ENCODE results near the gene CCBE1.

Gene CCBE1

DNA sequence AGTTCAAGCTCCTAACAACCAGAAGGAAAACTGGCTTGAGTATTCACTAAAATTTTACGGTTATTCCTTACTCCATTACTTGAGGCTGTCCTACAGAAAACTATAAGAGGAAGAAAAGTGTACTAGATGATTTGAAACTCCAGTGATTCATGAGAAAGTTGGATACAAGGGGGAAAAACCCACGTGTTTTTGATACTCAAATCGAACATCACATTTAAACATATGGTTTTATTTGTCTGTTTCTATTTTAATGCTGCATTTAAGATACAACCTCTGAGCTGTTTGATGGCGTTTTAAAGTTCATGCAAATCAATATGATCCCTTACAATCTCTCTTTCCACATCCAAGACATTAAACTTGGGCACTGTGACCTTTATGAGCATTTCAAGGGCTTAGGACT, 213.1 kb downstream of the CCBE1 start:
- Histone ChIP-seq H4K8ac (ENCODE audit: low read depth, low read length) (no peak overlapping the region), H3K79me1 (ENCODE audit: low read depth, low read length) (no peaks in the 10 kb centered on the region), H2BK12ac (ENCODE audit: low read length) (no peak overlapping the region), H3K9ac (ENCODE audit: low read depth, low read length, poor library complexity) (no peak overlapping the region), H2BK5ac (ENCODE audit: low read length) (no peak overlapping the region), H3K18ac (ENCODE audit: low read length) (no peak overlapping the region), H3K36me3 (replicated peaks in 1 of 2; ENCODE audit: control insufficient read depth in 2 of 2, insufficient read depth in 2 of 2, low read length in 2 of 2) (no peaks in the 10 kb centered on the region), H3K23ac (ENCODE audit: low read depth, low read length, poor library complexity) (no peak overlapping the region), H2BK120ac (ENCODE audit: low read depth, low read length) (no peak overlapping the region), H4K91ac (ENCODE audit: low read depth, low read length, poor library complexity) (no peak overlapping the region), H3K27ac (replicated peaks; ENCODE audit: low read length) (no peak overlapping the region), H3K4me3 (ENCODE audit: low read length in 2 of 2) (no peak overlapping the region), H2AFZ (ENCODE audit: low read length) (no peak overlapping the region), H3K9me3 (replicated peaks in 1 of 2; ENCODE audit: control insufficient read depth in 2 of 2, insufficient read depth in 1 of 2, low read depth in 1 of 2, low read length in 2 of 2) (no peaks in the 10 kb centered on the region), H2AK5ac (ENCODE audit: low read depth, low read length) (no peak overlapping the region), H3K4me1 (ENCODE audit: control insufficient read depth in 2 of 2, insufficient read depth in 1 of 2, low read depth in 1 of 2, low read length in 2 of 2) (no peaks in the 10 kb centered on the region), H2BK15ac (ENCODE audit: low read length) (no peak overlapping the region), H3K4ac (ENCODE audit: low read length) (no peak overlapping the region), H3K27me3 (ENCODE audit: control insufficient read depth in 3 of 3, insufficient read depth in 3 of 3, low read depth in 1 of 3, low read length in 3 of 3) (no peaks in the 10 kb centered on the region), H3K4me2 (ENCODE audit: insufficient read depth, low read length, poor library complexity, severe bottlenecking) (no peak overlapping the region), H3K14ac (ENCODE audit: low read length) (no peak overlapping the region)
- WGBS, 2 donors (ENCODE audit: extremely low coverage in 2 of 2, insufficient read length in 2 of 2, insufficient replicate concordance in 1 of 2): no CpG with 5 or more reads among the region's 4 CpGs
- no peak for DNase-seq (ENCODE audit: low spot score)

DNA sequence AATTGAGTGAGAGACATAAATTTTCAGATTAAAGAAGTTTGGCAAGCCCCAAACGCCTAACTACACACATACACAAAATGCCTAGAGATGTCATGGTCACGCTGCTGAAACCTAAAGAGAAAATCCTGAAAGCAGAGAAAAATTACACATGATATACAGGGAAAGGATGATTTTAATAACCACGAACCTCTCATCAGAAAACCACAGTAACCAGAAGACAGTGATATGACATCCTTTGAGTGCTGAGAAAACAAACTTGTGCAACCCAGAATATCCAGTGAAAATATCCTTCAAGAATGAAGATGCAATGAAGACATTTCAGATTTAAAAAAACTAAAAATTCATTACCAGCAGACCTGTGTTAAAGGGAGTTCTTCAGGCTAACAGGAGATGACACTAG, 215.8 kb downstream of the CCBE1 start:
- Histone ChIP-seq H2BK5ac (ENCODE audit: low read length) (no peak overlapping the region), H3K4me3 (ENCODE audit: low read length in 2 of 2) (no peak overlapping the region), H3K4me2 (ENCODE audit: insufficient read depth, low read length, poor library complexity, severe bottlenecking) (no peak overlapping the region), H2BK12ac (ENCODE audit: low read length) (no peak overlapping the region), H3K18ac (ENCODE audit: low read length) (no peak overlapping the region), H3K79me1 (ENCODE audit: low read depth, low read length) (no peaks in the 10 kb centered on the region), H4K91ac (ENCODE audit: low read depth, low read length, poor library complexity) (no peak overlapping the region), H3K36me3 (replicated peaks in 1 of 2; ENCODE audit: control insufficient read depth in 2 of 2, insufficient read depth in 2 of 2, low read length in 2 of 2) (no peaks in the 10 kb centered on the region), H3K4me1 (ENCODE audit: control insufficient read depth in 2 of 2, insufficient read depth in 1 of 2, low read depth in 1 of 2, low read length in 2 of 2) (no peaks in the 10 kb centered on the region), H2BK15ac (ENCODE audit: low read length) (no peak overlapping the region), H3K4ac (ENCODE audit: low read length) (no peak overlapping the region), H4K8ac (ENCODE audit: low read depth, low read length) (no peak overlapping the region), H2AK5ac (ENCODE audit: low read depth, low read length) (no peak overlapping the region), H3K14ac (ENCODE audit: low read length) (no peak overlapping the region), H3K23ac (ENCODE audit: low read depth, low read length, poor library complexity) (no peak overlapping the region), H3K27me3 (ENCODE audit: control insufficient read depth in 3 of 3, insufficient read depth in 3 of 3, low read depth in 1 of 3, low read length in 3 of 3) (no peaks in the 10 kb centered on the region), H2AFZ (ENCODE audit: low read length) (no peak overlapping the region), H2BK120ac (ENCODE audit: low read depth, low read length) (no peak overlapping the region), H3K9ac (ENCODE audit: low read depth, low read length, poor library complexity) (no peak overlapping the region), H3K27ac (replicated peaks; ENCODE audit: low read length) (no peak overlapping the region), H3K9me3 (replicated peaks in 1 of 2; ENCODE audit: control insufficient read depth in 2 of 2, insufficient read depth in 1 of 2, low read depth in 1 of 2, low read length in 2 of 2) (no peaks in the 10 kb centered on the region)
- no CpG with 5 or more reads among the region's 3 CpGs for WGBS, 2 donors (ENCODE audit: extremely low coverage in 2 of 2, insufficient read length in 2 of 2, insufficient replicate concordance in 1 of 2)
- DNase-seq (ENCODE audit: low spot score): no peak

DNA sequence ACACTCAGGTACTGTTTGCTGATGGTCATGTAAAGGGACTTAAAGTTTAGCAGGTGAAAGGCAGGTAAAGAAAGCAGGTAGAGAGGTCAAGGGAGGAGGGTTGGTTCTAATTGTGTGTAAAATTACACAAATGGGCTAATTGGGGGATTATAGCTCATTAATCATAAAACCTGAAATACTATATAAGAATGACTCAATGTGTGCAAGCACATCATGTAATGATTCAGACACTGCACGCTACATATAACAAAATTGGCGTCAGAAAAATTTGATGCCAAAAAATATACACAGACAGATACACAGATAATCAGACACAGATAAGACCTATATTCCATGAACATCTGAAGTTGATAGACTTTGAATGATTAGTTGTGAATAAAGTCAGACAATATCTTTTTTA, 217.4 kb downstream of the CCBE1 start:
- no peak overlapping the region for H2BK15ac ChIP-seq (ENCODE audit: low read length)
- no peak overlapping the region for H4K91ac ChIP-seq (ENCODE audit: low read depth, low read length, poor library complexity)
- H4K8ac ChIP-seq (ENCODE audit: low read depth, low read length): no peak overlapping the region
- H3K18ac ChIP-seq (ENCODE audit: low read length): no peak overlapping the region
- no peak overlapping the region for H2AK5ac ChIP-seq (ENCODE audit: low read depth, low read length)
- no peaks in the 10 kb centered on the region for H3K36me3 ChIP-seq (replicated peaks in 1 of 2; ENCODE audit: control insufficient read depth in 2 of 2, insufficient read depth in 2 of 2, low read length in 2 of 2)
- no peak overlapping the region for H3K4me2 ChIP-seq (ENCODE audit: insufficient read depth, low read length, poor library complexity, severe bottlenecking)
- WGBS, 2 donors (ENCODE audit: extremely low coverage in 2 of 2, insufficient read length in 2 of 2, insufficient replicate concordance in 1 of 2): no CpG with 5 or more reads among the region's 2 CpGs
- no peak overlapping the region for H3K4me3 ChIP-seq (ENCODE audit: low read length in 2 of 2)
- no peak overlapping the region for H3K14ac ChIP-seq (ENCODE audit: low read length)
- no peaks in the 10 kb centered on the region for H3K79me1 ChIP-seq (ENCODE audit: low read depth, low read length)
- H2BK120ac ChIP-seq (ENCODE audit: low read depth, low read length): no peak overlapping the region
- DNase-seq (ENCODE audit: low spot score): no peak
- no peak overlapping the region for H3K27ac ChIP-seq (replicated peaks; ENCODE audit: low read length)
- H3K4me1 ChIP-seq (ENCODE audit: control insufficient read depth in 2 of 2, insufficient read depth in 1 of 2, low read depth in 1 of 2, low read length in 2 of 2): no peaks in the 10 kb centered on the region
- H2AFZ ChIP-seq (ENCODE audit: low read length): no peak overlapping the region
- no peaks in the 10 kb centered on the region for H3K9me3 ChIP-seq (replicated peaks in 1 of 2; ENCODE audit: control insufficient read depth in 2 of 2, insufficient read depth in 1 of 2, low read depth in 1 of 2, low read length in 2 of 2)
- no peak overlapping the region for H2BK12ac ChIP-seq (ENCODE audit: low read length)
- H3K27me3 ChIP-seq (ENCODE audit: control insufficient read depth in 3 of 3, insufficient read depth in 3 of 3, low read depth in 1 of 3, low read length in 3 of 3): no peaks in the 10 kb centered on the region
- no peak overlapping the region for H3K4ac ChIP-seq (ENCODE audit: low read length)
- no peak overlapping the region for H3K23ac ChIP-seq (ENCODE audit: low read depth, low read length, poor library complexity)
- no peak overlapping the region for H3K9ac ChIP-seq (ENCODE audit: low read depth, low read length, poor library complexity)
- H2BK5ac ChIP-seq (ENCODE audit: low read length): no peak overlapping the region

DNA sequence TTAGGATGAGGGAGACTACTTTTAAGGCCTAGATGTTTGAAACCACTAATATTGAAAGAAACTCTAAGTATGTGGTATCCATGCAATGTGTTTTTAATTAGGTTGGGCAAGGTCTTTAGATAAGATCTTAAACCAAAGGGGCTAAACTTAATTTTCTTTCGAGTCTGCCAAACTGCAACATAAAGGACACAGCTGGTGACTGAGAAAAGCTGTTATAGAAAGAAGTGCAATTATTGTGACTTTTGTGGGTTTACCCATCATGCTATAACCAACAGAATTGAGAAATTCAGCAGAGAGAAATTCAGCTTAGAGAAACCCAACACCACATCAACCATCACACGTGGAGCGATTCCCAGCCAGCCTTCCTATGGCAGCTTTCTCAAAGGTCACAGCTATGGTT, 218.6 kb downstream of the CCBE1 start:
- no peak overlapping the region for H2BK5ac ChIP-seq (ENCODE audit: low read length)
- no peak overlapping the region for H3K23ac ChIP-seq (ENCODE audit: low read depth, low read length, poor library complexity)
- no peaks in the 10 kb centered on the region for H3K79me1 ChIP-seq (ENCODE audit: low read depth, low read length)
- H2BK15ac ChIP-seq (ENCODE audit: low read length): no peak overlapping the region
- WGBS, 2 donors (ENCODE audit: extremely low coverage in 2 of 2, insufficient read length in 2 of 2, insufficient replicate concordance in 1 of 2): no CpG with 5 or more reads among the region's 3 CpGs
- H2BK120ac ChIP-seq (ENCODE audit: low read depth, low read length): no peak overlapping the region
- H3K27me3 ChIP-seq (ENCODE audit: control insufficient read depth in 3 of 3, insufficient read depth in 3 of 3, low read depth in 1 of 3, low read length in 3 of 3): no peaks in the 10 kb centered on the region
- no peak for DNase-seq (ENCODE audit: low spot score)
- H3K4me2 ChIP-seq (ENCODE audit: insufficient read depth, low read length, poor library complexity, severe bottlenecking): no peak overlapping the region
- no peaks in the 10 kb centered on the region for H3K36me3 ChIP-seq (replicated peaks in 1 of 2; ENCODE audit: control insufficient read depth in 2 of 2, insufficient read depth in 2 of 2, low read length in 2 of 2)
- no peak overlapping the region for H2AK5ac ChIP-seq (ENCODE audit: low read depth, low read length)
- no peak overlapping the region for H2BK12ac ChIP-seq (ENCODE audit: low read length)
- H4K8ac ChIP-seq (ENCODE audit: low read depth, low read length): no peak overlapping the region
- H3K18ac ChIP-seq (ENCODE audit: low read length): no peak overlapping the region
- no peak overlapping the region for H3K9ac ChIP-seq (ENCODE audit: low read depth, low read length, poor library complexity)
- H3K14ac ChIP-seq (ENCODE audit: low read length): no peak overlapping the region
- H3K27ac ChIP-seq (replicated peaks; ENCODE audit: low read length): no peak overlapping the region
- H2AFZ ChIP-seq (ENCODE audit: low read length): no peak overlapping the region
- H3K4me3 ChIP-seq (ENCODE audit: low read length in 2 of 2): no peak overlapping the region
- no peak overlapping the region for H3K4ac ChIP-seq (ENCODE audit: low read length)
- H4K91ac ChIP-seq (ENCODE audit: low read depth, low read length, poor library complexity): no peak overlapping the region
- no peaks in the 10 kb centered on the region for H3K4me1 ChIP-seq (ENCODE audit: control insufficient read depth in 2 of 2, insufficient read depth in 1 of 2, low read depth in 1 of 2, low read length in 2 of 2)
- no peaks in the 10 kb centered on the region for H3K9me3 ChIP-seq (replicated peaks in 1 of 2; ENCODE audit: control insufficient read depth in 2 of 2, insufficient read depth in 1 of 2, low read depth in 1 of 2, low read length in 2 of 2)
